Vagina (tissue), 2 donors: ENCODE measurements around the gene PNMT.

ENCODE experiments used
- CTCF ChIP-seq, 3 experiments: fragments of 450-650 bp in 2 of 3; fragments of 200-600 bp in 1 of 3; sonication (generic) in 1 of 3; IDR thresholded peaks; one replicate each; pipeline ENCODE4 v1.5.1; 2017 to 2019; ENCODE audit warnings: antibody characterized with exemption in 3 of 3, mild to moderate bottlenecking in 2 of 3, moderate library complexity in 2 of 3
- POLR2A ChIP-seq, 2 donors: fragments of 450-650 bp; IDR thresholded peaks; one replicate each; pipeline ENCODE4 v1.6.1; 2017; ENCODE audit warnings: antibody characterized with exemption in 2 of 2, mild to moderate bottlenecking in 2 of 2, moderate library complexity in 2 of 2
- POLR2AphosphoS5 ChIP-seq, 2 donors: sonication (generic); formaldehyde crosslinking; IDR thresholded peaks; one replicate each; pipeline ENCODE4 v1.9.0; 2017; ENCODE audit warnings: antibody characterized with exemption in 2 of 2, mild to moderate bottlenecking in 2 of 2, low read depth in 1 of 2; ENCODE audit not compliant: insufficient read depth in 1 of 2

- TF ChIP-seq POLR2A (IDR thresholded peaks at IDR 0.05) (no peak), CTCF (IDR thresholded peaks at IDR 0.05) (no peak), POLR2AphosphoS5 (IDR thresholded peaks at IDR 0.05; ENCODE audit: insufficient read depth in 1 of 2, low read depth in 1 of 2) (no peak)
Observed at GRCh38 chr17:39701012-39701783, 32.9 kb downstream of the PNMT start.
